A549 (cell line): ENCODE measurements around the gene BLID. TPM values are rescaled to one million over a fixed set of nuclear protein-coding genes. Genes with fewer than 3 reads are reported as not detected.

Experiments used
- ATAC-seq, 2 experiments: fragments of 200-7000 bp in 1 of 2; fragments of >200 bp in 1 of 2; cut with Nextera tagmentation in 1 of 2; cut with Tn5 transposase in 1 of 2; 3 replicates each; pipeline versions ENCODE4 v1.8.0 to v1.9.1; 2018 to 2020; ENCODE audit warnings: mild to moderate bottlenecking in 1 of 2, moderate library complexity in 1 of 2
- CTCF ChIA-PET: fragments of 300-600 bp; sonication (Branson Sonifier 250); formaldehyde crosslinking; extraction: SDS; loops from one replicate; lab custom pipeline; 2021; ENCODE audit warnings: antibody characterized with exemption, inconsistent platforms; lab: Yijun Ruan, JAX
- POLR2A ChIA-PET: fragments of 350-600 bp; formaldehyde crosslinking; extraction: SDS; loops from one replicate; lab custom pipeline; 2021; ENCODE audit warnings: antibody characterized with exemption, inconsistent platforms; lab: Yijun Ruan, JAX
- DNase-seq, 2 experiments: peaks; one replicate each; pipeline versions ENCODE4 v3.0.0 to v3.0.0-alpha.2; 2011 to 2016; ENCODE audit warnings: low read depth in 1 of 2, low spot score in 1 of 2
- FAIRE-seq: peaks from 2 replicates; lab custom pipeline; 2011; peaks lifted over from hg19 to GRCh38; lab: Jason Lieb, UNC
- H3K27ac ChIP-seq, 2 experiments: fragments of >200 bp; sonication (Bioruptor Twin); formaldehyde crosslinking; 3 replicates each; pipeline ENCODE4 v1.5.1; 2016 to 2017
- H3K4me1 ChIP-seq: fragments of >200 bp; sonication (Bioruptor Twin); formaldehyde crosslinking; 3 replicates; pipeline ENCODE4 v1.6.1; 2016
- H3K4me2 ChIP-seq: fragments of >200 bp; sonication (Bioruptor Twin); formaldehyde crosslinking; 3 replicates; pipeline ENCODE4 v1.6.1; 2016
- H3K4me3 ChIP-seq: fragments of >200 bp; sonication (Bioruptor Twin); formaldehyde crosslinking; 3 replicates; pipeline ENCODE4 v1.5.1; 2016
- H3K9me3 ChIP-seq: fragments of >200 bp; sonication (Bioruptor Twin); formaldehyde crosslinking; 3 replicates; pipeline ENCODE4 v1.6.1; 2016
- BCL3 ChIP-seq: fragments of >200 bp; sonication (Bioruptor Twin); formaldehyde crosslinking; IDR thresholded peaks from 3 replicates; pipeline ENCODE4 v1.6.1; 2016
- BHLHE40 ChIP-seq: IDR thresholded peaks from 2 replicates; pipeline ENCODE4 v1.6.1; 2012; ENCODE audit warnings: low read depth, low read length, inconsistent platforms
- CEBPB ChIP-seq, 2 experiments: fragments of >200 bp in 1 of 2; sonication (Bioruptor Twin) in 1 of 2; formaldehyde crosslinking in 1 of 2; IDR thresholded peaks; 2 replicates each; pipeline ENCODE4 v1.6.1; 2012 to 2016
- CHD4 ChIP-seq: fragments of 200-600 bp; sonication (generic); IDR thresholded peaks from 2 replicates; pipeline ENCODE4 v1.6.1; 2016; ENCODE audit warnings: antibody characterized with exemption, mild to moderate bottlenecking, borderline replicate concordance
- E2F6 ChIP-seq: IDR thresholded peaks from 2 replicates; pipeline ENCODE4 v1.6.1; 2012; ENCODE audit warnings: low read depth, borderline replicate concordance
- EHMT2 ChIP-seq: fragments of 200-600 bp; sonication (generic); IDR thresholded peaks from 2 replicates; pipeline ENCODE4 v1.6.1; 2016; ENCODE audit warnings: antibody characterized with exemption, low read depth, mild to moderate bottlenecking, moderate library complexity
- ELK1 ChIP-seq: fragments of 150-350 bp; IDR thresholded peaks from 2 replicates; pipeline ENCODE4 v1.6.1; 2014; ENCODE audit warnings: low read depth, mild to moderate bottlenecking, low read length
- EP300 ChIP-seq, 2 experiments: fragments of >200 bp; sonication (Bioruptor Twin); formaldehyde crosslinking; IDR thresholded peaks; 2 replicates in 1 of 2; 3 replicates in 1 of 2; pipeline ENCODE4 v1.6.1; 2016 to 2017
- FOSB ChIP-seq: fragments of 250-450 bp; sonication (Bioruptor Pico); IDR thresholded peaks from 2 replicates; pipeline ENCODE4 v1.5.0; 2020; ENCODE audit warnings: mild to moderate bottlenecking, moderate library complexity
- FOXS1 ChIP-seq: fragments of 250-450 bp; sonication (Bioruptor Pico); IDR thresholded peaks from 2 replicates; pipeline ENCODE4 v1.5.0; 2020; ENCODE audit warnings: mild to moderate bottlenecking, moderate library complexity
- HDAC2 ChIP-seq: fragments of 200-600 bp; sonication (generic); IDR thresholded peaks from 2 replicates; pipeline ENCODE4 v1.6.1; 2016
- HES2 ChIP-seq: fragments of >200 bp; sonication (Bioruptor Twin); formaldehyde crosslinking; IDR thresholded peaks from 2 replicates; pipeline ENCODE4 v1.6.1; 2016
- HOXB13 ChIP-seq: fragments of 250-450 bp; sonication (Bioruptor Pico); IDR thresholded peaks from 2 replicates; pipeline ENCODE4 v1.5.0; 2020; ENCODE audit warnings: low read depth, mild to moderate bottlenecking, moderate library complexity
- JUN ChIP-seq, 2 experiments: fragments of >200 bp; sonication (Bioruptor Twin); formaldehyde crosslinking; IDR thresholded peaks; 2 replicates in 1 of 2; 3 replicates in 1 of 2; pipeline ENCODE4 v1.6.1; 2016 to 2017
- KDM5A ChIP-seq: fragments of 200-600 bp; sonication (generic); IDR thresholded peaks from 2 replicates; pipeline ENCODE4 v1.6.1; 2016; ENCODE audit warnings: antibody characterized with exemption, mild to moderate bottlenecking
- MAFK ChIP-seq: fragments of 450-650 bp; IDR thresholded peaks from 2 replicates; pipeline ENCODE4 v1.6.1; 2014; ENCODE audit not compliant: partially characterized antibody
- MYC ChIP-seq: IDR thresholded peaks from 2 replicates; pipeline ENCODE4 v1.6.1; 2012; ENCODE audit warnings: mild to moderate bottlenecking, inconsistent platforms, low read length, improper control_type of control experiment, borderline replicate concordance
- NPAS2 ChIP-seq: fragments of 250-450 bp; sonication (Bioruptor Pico); IDR thresholded peaks from 2 replicates; pipeline ENCODE4 v1.8.0; 2022; ENCODE audit warnings: mild to moderate bottlenecking, moderate library complexity, borderline replicate concordance
- RAD21 ChIP-seq, 2 experiments: fragments of >200 bp in 1 of 2; sonication (Bioruptor Twin) in 1 of 2; formaldehyde crosslinking in 1 of 2; IDR thresholded peaks in 1 of 2; conservative IDR thresholded peaks in 1 of 2; 2 replicates in 1 of 2; 3 replicates in 1 of 2; pipeline ENCODE4 v1.6.1; 2012 to 2018; ENCODE audit warnings: inconsistent platforms in 1 of 2
- RCOR1 ChIP-seq: fragments of 150-350 bp; IDR thresholded peaks from 2 replicates; pipeline ENCODE4 v1.6.1; 2014; ENCODE audit warnings: antibody characterized with exemption, low read length, low read depth
- SMC3 ChIP-seq: fragments of >200 bp; sonication (Bioruptor Twin); formaldehyde crosslinking; IDR thresholded peaks from 3 replicates; pipeline ENCODE4 v1.6.1; 2018; ENCODE audit warnings: inconsistent platforms
- USF2 ChIP-seq: fragments of 450-650 bp; IDR thresholded peaks from 2 replicates; pipeline ENCODE4 v1.6.1; 2014; ENCODE audit warnings: antibody characterized with exemption
- ZC3H11A ChIP-seq: fragments of 450-650 bp; IDR thresholded peaks from 2 replicates; pipeline ENCODE4 v1.6.1; 2014; ENCODE audit warnings: antibody characterized with exemption, mild to moderate bottlenecking
- ZFP36 ChIP-seq: fragments of 450-650 bp; IDR thresholded peaks from 2 replicates; pipeline ENCODE4 v1.6.1; 2014; ENCODE audit warnings: borderline replicate concordance; ENCODE audit not compliant: partially characterized antibody
- WGBS: methylation state at CpG from one replicate; pipeline ENCODE4 v1.1.6; 2017; ENCODE audit errors: missing lambda C conversion rate; 5-methylcytosine and 5-hydroxymethylcytosine counted together
- polyA plus RNA-seq, 4 experiments: library from polyadenylated mRNA; depleted of rRNA in 3 of 4; stranded (reverse); fragments of >200 nt; fragmentation: RNase III in 1 of 4; extraction: RNeasy Plus Mini Kit Qiagen cat#74134 plus additional on column Dnase treatment in 1 of 4; gene quantifications; 2 replicates in 3 of 4; 3 replicates in 1 of 4; pipeline ENCODE4 v1.2.3, GENCODE V29; 2011 to 2017

The BLID gene
- polyA plus RNA-seq, 2 of the 4 experiments (the other 2 are of a cell fraction), result 0.14 TPM; not detected in 1

GRCh38 chr11:122145715-122146274 is 29.8 kb upstream of the BLID start:
- ChIA-PET POLR2A (no interaction called here), CTCF (interaction anchor here (0.7 to 1.3 kb wide), 3 partner anchors 8 to 31 kb away, joined by 3 to 5 read pairs (median 3); no protein-coding TSS in a partner anchor)
- FAIRE-seq (no peak), DNase-seq (no peak), ATAC-seq (no peak)
- Histone ChIP-seq H3K27ac (peak overlapping the region in 1 of 2 experiments; percentile 18; a peak in 2 of 6 replicates), H3K4me1 (peaks cover 68% of the 10 kb centered on the region), H3K4me2 (no peak overlapping the region), H3K9me3 (no peaks in the 10 kb centered on the region), H3K4me3 (no peak overlapping the region)
- peak; percentile 41; the same call in 1 of the 2 replicates for TF ChIP-seq USF2
- no peak for TF ChIP-seq RAD21 (conservative IDR thresholded peaks at IDR 0.05 in 1 of 2, IDR thresholded peaks at IDR 0.05 in 1 of 2)

- H3K4me1 ChIP-seq, result peaks cover 68% of the 10 kb centered on the region
- H3K27ac ChIP-seq, result no peak overlapping the region
- H3K4me3 ChIP-seq, result no peak overlapping the region
- POLR2A ChIA-PET, result interaction anchor here (0.6 kb wide), 1 partner anchor 447 kb away, joined by 3 read pairs; no protein-coding TSS in a partner anchor
- no peak for TF ChIP-seq E2F6
- no peak for TF ChIP-seq ELK1
- TF ChIP-seq KDM5A, result no peak
- no peak for TF ChIP-seq RAD21 (conservative IDR thresholded peaks at IDR 0.05 in 1 of 2, IDR thresholded peaks at IDR 0.05 in 1 of 2)
- no peak for TF ChIP-seq CEBPB (IDR thresholded peaks at IDR 0.05)
- no peak for TF ChIP-seq JUN (IDR thresholded peaks at IDR 0.05)
- TF ChIP-seq FOSB (CRISPR knock-in tag), result no peak
- WGBS, result 88% methylated on average over 3 of the region's 3 CpGs
- FAIRE-seq (no peak), ATAC-seq (no peak), DNase-seq (no peak)
- no peaks in the 10 kb centered on the region for H3K9me3 ChIP-seq
- CTCF ChIA-PET, result interaction anchor here (1.3 to 2.0 kb wide), 3 partner anchors 10 to 58 kb away, joined by 3 to 8 read pairs (median 5); no protein-coding TSS in a partner anchor
- H3K4me2 ChIP-seq, result no peak overlapping the region
Observed at GRCh38 chr11:122144752-122145151, 28.7 kb upstream of the BLID start.

GRCh38 chr11:122141725-122142124 is 25.7 kb upstream of the BLID start:
- no peak for ATAC-seq

More at GRCh38 chr11:122141725-122142124, 25.7 kb upstream of the BLID start:
- Histone ChIP-seq H3K4me1 (peaks cover 68% of the 10 kb centered on the region), H3K27ac (no peak overlapping the region), H3K4me3 (no peak overlapping the region), H3K4me2 (no peak overlapping the region), H3K9me3 (no peaks in the 10 kb centered on the region)
- ChIA-PET POLR2A (no interaction called here), CTCF (no interaction called here)
- WGBS, result 85% methylated on average over 7 of the region's 7 CpGs
- no peak for TF ChIP-seq EP300 (IDR thresholded peaks at IDR 0.05)
- no peak for TF ChIP-seq KDM5A
- no peak for TF ChIP-seq HES2
- no peak for TF ChIP-seq RAD21 (conservative IDR thresholded peaks at IDR 0.05 in 1 of 2, IDR thresholded peaks at IDR 0.05 in 1 of 2)
- no peak for TF ChIP-seq MAFK
- no peak for TF ChIP-seq ZFP36
- no peak for TF ChIP-seq EHMT2
- no peak for TF ChIP-seq HDAC2
- TF ChIP-seq NPAS2, result no peak
- TF ChIP-seq HOXB13, result no peak
- TF ChIP-seq USF2, result no peak
- no peak for TF ChIP-seq BCL3
- no peak for TF ChIP-seq ZC3H11A
- TF ChIP-seq RCOR1, result no peak
- no peak for TF ChIP-seq SMC3
- no peak for TF ChIP-seq CHD4
- no peak for TF ChIP-seq BHLHE40
- TF ChIP-seq MYC, result no peak
- TF ChIP-seq ELK1, result no peak
- TF ChIP-seq FOXS1 (CRISPR knock-in tag), result no peak
- DNase-seq (no peak), FAIRE-seq (no peak)
